Gastrocnemius medialis (tissue), 4 donors: ENCODE measurements around the gene UBR4.

ENCODE experiments used
- POLR2A ChIP-seq, 2 donors: fragments of 450-650 bp; IDR thresholded peaks; one replicate each; pipeline ENCODE4 v1.6.1; 2017; ENCODE audit warnings: antibody characterized with exemption in 2 of 2, mild to moderate bottlenecking in 2 of 2, moderate library complexity in 2 of 2
- TF ChIP-seq, protein P1 (sequence below), 5 experiments: fragments of 450-650 bp in 3 of 5; fragments of 200-600 bp in 2 of 5; sonication (generic) in 2 of 5; IDR thresholded peaks in 4 of 5; conservative IDR thresholded peaks in 1 of 5; 1 replicate in 4 of 5; 2 replicates in 1 of 5; pipeline ENCODE4 v1.5.1; 2016 to 2019; ENCODE audit warnings: antibody characterized with exemption in 5 of 5, mild to moderate bottlenecking in 3 of 5, moderate library complexity in 3 of 5

DNA sequence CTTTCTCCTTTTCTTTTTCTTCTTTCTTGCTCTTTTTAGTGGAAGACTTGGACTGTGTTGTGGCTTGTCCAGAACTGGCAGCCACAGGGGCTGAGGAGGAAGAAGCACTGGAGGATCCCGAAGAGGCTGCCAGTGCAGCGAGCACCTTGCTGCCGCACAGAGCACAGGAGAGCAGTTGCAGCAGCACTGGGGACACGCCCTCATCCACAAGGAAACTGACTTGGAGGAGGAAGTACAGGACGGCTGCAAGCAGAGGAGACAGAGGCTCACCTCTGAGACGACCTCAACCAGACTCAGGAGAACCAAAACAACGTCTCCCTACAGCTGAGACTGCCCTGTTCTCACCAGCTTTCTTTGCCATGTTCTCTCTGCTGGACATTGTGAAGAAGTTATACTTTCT, 88.9 kb downstream of the UBR4 start:
- TF ChIP-seq, protein P1, sequence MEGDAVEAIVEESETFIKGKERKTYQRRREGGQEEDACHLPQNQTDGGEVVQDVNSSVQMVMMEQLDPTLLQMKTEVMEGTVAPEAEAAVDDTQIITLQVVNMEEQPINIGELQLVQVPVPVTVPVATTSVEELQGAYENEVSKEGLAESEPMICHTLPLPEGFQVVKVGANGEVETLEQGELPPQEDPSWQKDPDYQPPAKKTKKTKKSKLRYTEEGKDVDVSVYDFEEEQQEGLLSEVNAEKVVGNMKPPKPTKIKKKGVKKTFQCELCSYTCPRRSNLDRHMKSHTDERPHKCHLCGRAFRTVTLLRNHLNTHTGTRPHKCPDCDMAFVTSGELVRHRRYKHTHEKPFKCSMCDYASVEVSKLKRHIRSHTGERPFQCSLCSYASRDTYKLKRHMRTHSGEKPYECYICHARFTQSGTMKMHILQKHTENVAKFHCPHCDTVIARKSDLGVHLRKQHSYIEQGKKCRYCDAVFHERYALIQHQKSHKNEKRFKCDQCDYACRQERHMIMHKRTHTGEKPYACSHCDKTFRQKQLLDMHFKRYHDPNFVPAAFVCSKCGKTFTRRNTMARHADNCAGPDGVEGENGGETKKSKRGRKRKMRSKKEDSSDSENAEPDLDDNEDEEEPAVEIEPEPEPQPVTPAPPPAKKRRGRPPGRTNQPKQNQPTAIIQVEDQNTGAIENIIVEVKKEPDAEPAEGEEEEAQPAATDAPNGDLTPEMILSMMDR (IDR thresholded peaks at IDR 0.05 in 4 of 5, conservative IDR thresholded peaks at IDR 0.05 in 1 of 5), result no peak
- TF ChIP-seq POLR2A (IDR thresholded peaks at IDR 0.05), result no peak
